Caco-2 (cell line): ENCODE results near the gene PASD1. TPM values are rescaled to one million over a fixed set of nuclear protein-coding genes. Genes with fewer than 3 reads are reported as not detected.
"Not testable (repeated sequence)": the region's sequence is repeated elsewhere in the genome, so short reads cannot be mapped to it uniquely, and the experiment has no call there.

Experiments
- BruUV-seq: library from RNA; stranded (reverse); fragments of 400-500 nt; replicated peaks from 2 replicates; lab custom pipeline; 2021; lab: Mats Ljungman, UMichigan
- CTCF ChIA-PET: fragments of 300-600 bp; sonication (Branson Sonifier 250); formaldehyde crosslinking; loops from one replicate; lab custom pipeline; 2022; ENCODE audit warnings: antibody characterized with exemption; lab: Charles Lee
- POLR2A ChIA-PET: fragments of 300-600 bp; sonication (Branson Sonifier 250); formaldehyde crosslinking; loops from one replicate; lab custom pipeline; 2022; ENCODE audit warnings: antibody characterized with exemption; lab: Charles Lee
- DNase-seq, 2 experiments: peaks; one replicate each; pipeline versions ENCODE4 v3.0.0 to v3.0.0-alpha.2; 2020 to 2022
- H3K27me3 ChIP-seq: replicated peaks from 2 replicates; pipeline ENCODE4 v1.6.0; 2011; ENCODE audit warnings: low read length; ENCODE audit not compliant: control insufficient read depth, insufficient read depth
- H3K36me3 ChIP-seq: 2 replicates; pipeline ENCODE4 v1.5.1; 2011; ENCODE audit warnings: low read length; ENCODE audit not compliant: control insufficient read depth, insufficient read depth
- H3K4me1 ChIP-seq: fragments of 250-450 bp; sonication (Bioruptor Pico); 2 replicates; pipeline ENCODE4 v1.5.1; 2020; ENCODE audit warnings: mild to moderate bottlenecking
- H3K4me3 ChIP-seq: 2 replicates; pipeline ENCODE4 v1.5.1; 2011; ENCODE audit warnings: low read depth, mild to moderate bottlenecking, control low read depth, low read length
- H3K9me3 ChIP-seq: fragments of 250-450 bp; sonication (Bioruptor Pico); 2 replicates; pipeline ENCODE4 v1.5.1; 2020; ENCODE audit warnings: mild to moderate bottlenecking, moderate library complexity
- H3K27ac Mint-ChIP-seq: one replicate; pipeline ENCODE4 v1.8.0; 2022; ENCODE audit warnings: mixed read lengths; ENCODE audit not compliant: unreplicated experiment
- H3K27me3 Mint-ChIP-seq: one replicate; pipeline ENCODE4 v1.8.0; 2022; ENCODE audit warnings: mixed read lengths; ENCODE audit not compliant: insufficient read depth, unreplicated experiment
- H3K36me3 Mint-ChIP-seq: one replicate; pipeline ENCODE4 v1.8.0; 2022; ENCODE audit warnings: mild to moderate bottlenecking, mixed read lengths; ENCODE audit not compliant: insufficient read depth, unreplicated experiment
- H3K4me1 Mint-ChIP-seq: one replicate; pipeline ENCODE4 v1.8.0; 2022; ENCODE audit warnings: low read depth, mixed read lengths; ENCODE audit not compliant: unreplicated experiment
- H3K4me3 Mint-ChIP-seq: one replicate; pipeline ENCODE4 v1.8.0; 2022; ENCODE audit warnings: mild to moderate bottlenecking, moderate library complexity, mixed read lengths; ENCODE audit not compliant: unreplicated experiment
- H3K9me3 Mint-ChIP-seq: one replicate; pipeline ENCODE4 v1.8.0; 2022; ENCODE audit warnings: mixed read lengths; ENCODE audit not compliant: unreplicated experiment
- intact Hi-C: fragments of 100-400 bp; cut with micrococcal nuclease; formaldehyde crosslinking; loops from one replicate; pipeline ENCODE4 v1.10.0; 2022; ENCODE audit not compliant: unreplicated experiment
- total RNA-seq: library from RNA; stranded (reverse); gene quantifications from 2 replicates; pipeline ENCODE4 v1.2.3, GENCODE V29; 2022
- TF ChIP-seq, protein P1 (sequence below), 2 experiments: fragments of 200-600 bp in 1 of 2; IDR thresholded peaks; 1 replicate in 1 of 2; 2 replicates in 1 of 2; pipeline versions ENCODE4 v1.5.1 to v1.8.0; 2011 to 2022; ENCODE audit warnings: antibody characterized with exemption in 1 of 2, control low read depth in 1 of 2, inconsistent platforms in 1 of 2, low read depth in 1 of 2, low read length in 1 of 2, mild to moderate bottlenecking in 1 of 2, moderate library complexity in 1 of 2; ENCODE audit not compliant: insufficient read depth in 1 of 2, severe bottlenecking in 1 of 2, unreplicated experiment in 1 of 2

PASD1 gene
- total RNA-seq, 1 experiment from 2014 or later, result not detected

- Mint-ChIP-seq H3K4me3 (no peak overlapping the region), H3K27ac (no peak overlapping the region), H3K27me3 (peaks cover 5% of the 10 kb centered on the region), H3K36me3 (no peaks in the 10 kb centered on the region), H3K4me1 (no peaks in the 10 kb centered on the region), H3K9me3 (no peaks in the 10 kb centered on the region)
- TF ChIP-seq, protein P1, sequence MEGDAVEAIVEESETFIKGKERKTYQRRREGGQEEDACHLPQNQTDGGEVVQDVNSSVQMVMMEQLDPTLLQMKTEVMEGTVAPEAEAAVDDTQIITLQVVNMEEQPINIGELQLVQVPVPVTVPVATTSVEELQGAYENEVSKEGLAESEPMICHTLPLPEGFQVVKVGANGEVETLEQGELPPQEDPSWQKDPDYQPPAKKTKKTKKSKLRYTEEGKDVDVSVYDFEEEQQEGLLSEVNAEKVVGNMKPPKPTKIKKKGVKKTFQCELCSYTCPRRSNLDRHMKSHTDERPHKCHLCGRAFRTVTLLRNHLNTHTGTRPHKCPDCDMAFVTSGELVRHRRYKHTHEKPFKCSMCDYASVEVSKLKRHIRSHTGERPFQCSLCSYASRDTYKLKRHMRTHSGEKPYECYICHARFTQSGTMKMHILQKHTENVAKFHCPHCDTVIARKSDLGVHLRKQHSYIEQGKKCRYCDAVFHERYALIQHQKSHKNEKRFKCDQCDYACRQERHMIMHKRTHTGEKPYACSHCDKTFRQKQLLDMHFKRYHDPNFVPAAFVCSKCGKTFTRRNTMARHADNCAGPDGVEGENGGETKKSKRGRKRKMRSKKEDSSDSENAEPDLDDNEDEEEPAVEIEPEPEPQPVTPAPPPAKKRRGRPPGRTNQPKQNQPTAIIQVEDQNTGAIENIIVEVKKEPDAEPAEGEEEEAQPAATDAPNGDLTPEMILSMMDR (IDR thresholded peaks at IDR 0.05; ENCODE audit: insufficient read depth in 1 of 2, low read depth in 1 of 2, low read length in 1 of 2, severe bottlenecking in 1 of 2, unreplicated experiment in 1 of 2), result no peak
- Histone ChIP-seq H3K4me1 (no peaks in the 10 kb centered on the region), H3K36me3 (no peaks in the 10 kb centered on the region), H3K27me3 (no peaks in the 10 kb centered on the region), H3K9me3 (no peaks in the 10 kb centered on the region), H3K4me3 (no peak overlapping the region)
- no TSS peak for BruUV-seq
- ChIA-PET POLR2A (no interaction called here), CTCF (no interaction called here)
- intact Hi-C loops, result no loop called here
- no peak for DNase-seq
Measured at GRCh38 chrX:151695583-151696340, 132.3 kb downstream of the PASD1 start.

GRCh38 chrX:151697082-151697481, 133.6 kb downstream of the PASD1 start:
- CTCF ChIA-PET, result interaction anchor here (0.6 kb wide), 1 partner anchor 976 kb away, joined by 5 read pairs; no protein-coding TSS in a partner anchor
- H3K27ac Mint-ChIP-seq, H3K4me1 Mint-ChIP-seq, H3K4me3 Mint-ChIP-seq, H3K27me3 ChIP-seq, H3K4me3 ChIP-seq, intact Hi-C loops, POLR2A ChIA-PET, H3K36me3 Mint-ChIP-seq, H3K9me3 Mint-ChIP-seq, H3K9me3 ChIP-seq, DNase-seq, H3K36me3 ChIP-seq, BruUV-seq, H3K27me3 Mint-ChIP-seq, H3K4me1 ChIP-seq: not testable (repeated sequence)

- no peaks in the 10 kb centered on the region for H3K9me3 Mint-ChIP-seq
- ChIA-PET CTCF (interaction anchor here (0.6 kb wide), 1 partner anchor 976 kb away, joined by 5 read pairs; no protein-coding TSS in a partner anchor), POLR2A (no interaction called here)
- no peak for DNase-seq
- Histone ChIP-seq H3K4me1 (no peaks in the 10 kb centered on the region), H3K27me3 (no peaks in the 10 kb centered on the region), H3K9me3 (no peaks in the 10 kb centered on the region), H3K36me3 (no peaks in the 10 kb centered on the region), H3K4me3 (no peak overlapping the region)
- TF ChIP-seq, protein P1 (IDR thresholded peaks at IDR 0.05; ENCODE audit: insufficient read depth in 1 of 2, low read depth in 1 of 2, low read length in 1 of 2, severe bottlenecking in 1 of 2, unreplicated experiment in 1 of 2), result no peak
- BruUV-seq, result no TSS peak
- H3K27ac Mint-ChIP-seq, result no peak overlapping the region
- no peaks in the 10 kb centered on the region for H3K36me3 Mint-ChIP-seq
- H3K27me3 Mint-ChIP-seq, result peaks cover 5% of the 10 kb centered on the region
- H3K4me3 Mint-ChIP-seq, result no peak overlapping the region
- intact Hi-C loops, result no loop called here
- no peaks in the 10 kb centered on the region for H3K4me1 Mint-ChIP-seq
Measured at GRCh38 chrX:151697522-151697921, 134.0 kb downstream of the PASD1 start.
